Anterior cingulate cortex (tissue), 58 donors: ENCODE results near the gene SLC44A3.

Experiments
- DNase-seq, 58 donors: peaks; one replicate each; lab custom pipeline; 2025; lab: John Stamatoyannopoulos, UW

SLC44A3 gene

GRCh38 chr1:94801919-94802546, 18.1 kb upstream of the SLC44A3 start:
- DNase-seq: peak in 21 of 58 donors; percentile 6 to 76 (median 16)

DNA sequence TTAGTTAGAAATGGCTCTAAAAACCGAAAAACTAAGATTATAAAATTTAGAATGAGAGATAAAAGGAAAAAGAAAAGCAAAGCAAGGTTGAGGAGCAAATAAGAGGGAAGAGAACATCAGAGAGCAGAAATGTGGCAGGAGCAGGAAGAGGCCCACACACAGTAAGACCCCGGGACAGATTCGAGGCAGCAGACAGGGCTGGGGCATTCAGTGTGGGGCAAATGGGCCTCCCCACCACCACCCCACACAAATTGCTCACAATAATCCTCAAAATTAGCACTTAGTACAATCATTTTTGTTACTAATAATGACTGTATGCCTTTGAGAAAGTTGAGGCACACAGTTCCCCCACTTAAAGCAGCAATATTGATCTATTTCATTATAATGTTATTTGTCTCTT, 17.1 kb upstream of the SLC44A3 start:
- DNase-seq: peak in 2 of 58 donors; percentile 35 to 58

DNA sequence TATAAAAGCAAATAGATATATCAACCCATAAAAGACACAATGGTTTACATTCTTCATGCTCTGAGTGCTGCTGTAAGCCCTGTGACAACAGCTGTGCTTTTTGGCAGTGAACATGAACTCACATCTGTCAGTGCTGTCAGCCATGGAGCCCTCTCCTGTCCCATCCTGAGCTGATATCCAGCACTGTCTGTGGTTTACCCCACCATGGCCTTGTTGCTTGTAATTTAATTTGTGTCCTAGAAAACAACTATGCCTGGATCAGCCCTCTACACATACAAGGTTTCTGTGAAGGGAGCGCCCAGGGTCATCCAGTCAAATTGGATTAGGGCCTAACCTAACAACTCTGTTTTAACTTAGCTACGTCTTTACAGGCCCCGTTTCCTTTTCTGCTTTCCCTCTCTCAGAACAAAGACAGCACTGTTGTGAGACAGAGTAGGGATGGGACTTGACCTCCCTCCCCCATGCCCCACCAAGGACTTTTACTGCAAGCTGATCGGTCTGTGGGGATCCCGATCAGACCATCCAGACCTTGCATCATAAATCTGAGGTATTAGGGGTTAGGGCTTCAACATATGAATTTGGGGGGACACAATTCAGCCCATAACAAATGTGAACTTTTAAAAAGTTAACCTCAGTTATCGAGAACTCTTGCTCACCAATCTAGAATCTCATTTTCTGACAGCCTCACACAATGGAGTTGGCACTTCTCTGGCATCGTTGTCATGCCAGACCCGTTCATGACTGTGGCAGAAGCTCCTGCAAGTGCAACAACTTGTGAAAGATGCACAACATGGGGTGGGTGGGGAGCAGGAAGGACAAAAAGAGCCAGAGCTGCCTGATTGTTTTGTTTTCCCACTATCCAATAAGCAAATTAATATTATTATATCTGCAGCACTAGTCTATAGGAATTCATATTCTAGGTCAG, 16.4 kb upstream of the SLC44A3 start:
- DNase-seq: peak in 33 of 58 donors; percentile 10 to 84 (median 50)

DNA sequence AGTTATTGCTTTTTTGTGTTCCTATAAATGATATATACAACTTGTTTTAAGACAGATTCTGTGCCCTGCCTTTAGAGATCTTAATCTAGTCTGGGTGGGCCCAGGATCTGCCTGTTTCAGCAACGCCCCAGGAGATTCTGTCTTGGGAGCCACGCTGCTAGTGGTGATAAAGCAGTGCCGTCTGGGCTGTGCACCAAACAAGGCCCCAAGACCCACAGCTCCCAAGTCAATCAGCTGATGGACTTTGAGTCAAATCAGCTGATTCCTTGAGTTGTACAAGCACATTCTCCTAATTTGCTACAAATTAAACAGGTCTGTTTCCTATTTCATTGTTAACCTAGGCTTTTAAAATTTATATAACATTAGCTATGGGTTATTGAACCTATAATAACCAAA, 15.7 kb upstream of the SLC44A3 start:
- DNase-seq: peak in 3 of 58 donors; percentile 5 to 20 (median 16)

DNA sequence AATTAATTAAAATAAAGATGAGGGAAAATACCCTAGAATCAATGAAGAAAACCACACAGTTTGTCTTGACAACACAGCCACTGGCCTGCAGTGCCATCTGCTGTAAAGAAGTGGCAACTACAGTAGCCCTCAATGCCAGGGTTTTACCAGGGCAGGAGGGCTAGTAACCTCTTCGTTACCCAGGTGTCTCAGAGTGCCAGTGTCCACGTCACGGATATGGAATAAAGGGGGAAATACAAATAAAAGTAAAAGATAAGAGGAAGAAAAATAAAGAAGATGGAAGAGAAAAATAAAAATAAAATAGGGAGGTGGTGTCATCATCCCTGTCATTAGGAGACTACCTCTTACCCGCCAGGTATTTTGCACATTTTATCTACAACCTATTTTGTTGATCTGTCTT, 14.2 kb upstream of the SLC44A3 start:
- peak in 43 of 58 donors; percentile 5 to 59 (median 24) for DNase-seq

GRCh38 chr1:94806441-94806871, 13.7 kb upstream of the SLC44A3 start:
- DNase-seq: peak in 3 of 58 donors; percentile 2 to 30 (median 9)

- DNase-seq: no peak
Measured at GRCh38 chr1:94807742-94808491, 12.2 kb upstream of the SLC44A3 start.

DNA sequence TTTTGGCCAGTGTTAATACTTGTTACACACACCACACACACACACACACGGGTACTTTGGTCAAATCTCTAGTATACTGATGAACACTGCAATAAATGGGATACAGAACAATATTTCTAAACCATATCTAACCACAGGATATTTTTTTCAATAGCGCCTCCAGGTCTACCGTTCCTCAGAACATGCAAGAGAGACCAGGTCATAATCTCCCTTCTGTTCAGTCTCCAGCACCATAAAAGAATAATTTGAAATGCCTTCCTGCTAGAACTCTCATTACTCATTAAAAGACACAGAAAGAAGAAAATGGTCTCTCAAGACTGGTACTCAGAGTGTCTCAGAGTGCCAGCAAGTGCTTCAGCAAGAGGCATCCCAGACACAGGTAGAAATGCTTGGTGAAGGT, 11.5 kb upstream of the SLC44A3 start:
- DNase-seq: no peak

DNA sequence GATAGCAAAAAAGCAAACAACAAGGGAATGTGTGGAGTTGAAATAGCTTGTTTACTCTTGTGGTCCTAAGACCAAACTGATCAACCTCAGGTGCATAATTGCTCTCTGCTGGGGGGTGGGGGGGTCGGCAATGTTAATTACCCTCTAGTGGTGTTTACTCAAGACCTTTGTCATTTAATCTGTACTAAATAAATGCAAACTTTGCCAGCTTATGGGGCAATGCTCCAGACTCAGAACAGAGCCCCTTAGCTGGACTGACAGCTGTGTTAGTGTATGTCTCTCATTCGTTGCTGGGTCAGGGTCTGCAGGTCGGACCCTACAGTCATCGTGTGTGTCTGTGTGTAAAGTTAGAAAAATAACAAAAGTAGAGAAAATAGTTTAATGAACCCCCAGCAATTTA, 7.2 kb upstream of the SLC44A3 start:
- no peak for DNase-seq

DNA sequence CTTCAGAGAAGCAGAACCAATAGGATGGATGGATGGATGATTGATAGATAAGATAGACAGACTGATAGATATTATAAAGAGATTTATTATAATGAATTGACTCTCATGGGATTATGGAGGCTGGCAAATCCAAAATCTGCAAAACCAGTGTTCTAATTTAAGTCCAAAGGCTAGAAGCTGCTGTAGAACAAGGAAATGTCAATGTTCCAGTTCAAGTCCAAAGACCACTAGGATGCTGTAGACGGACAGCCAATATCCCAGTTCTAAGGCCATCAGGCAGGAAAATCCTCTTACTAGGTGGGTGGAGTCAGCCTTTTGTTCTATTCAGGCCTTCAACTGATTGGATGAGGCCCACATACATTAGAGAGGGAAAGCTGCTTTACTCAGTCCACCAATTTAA, 4.1 kb upstream of the SLC44A3 start:
- no peak for DNase-seq

DNA sequence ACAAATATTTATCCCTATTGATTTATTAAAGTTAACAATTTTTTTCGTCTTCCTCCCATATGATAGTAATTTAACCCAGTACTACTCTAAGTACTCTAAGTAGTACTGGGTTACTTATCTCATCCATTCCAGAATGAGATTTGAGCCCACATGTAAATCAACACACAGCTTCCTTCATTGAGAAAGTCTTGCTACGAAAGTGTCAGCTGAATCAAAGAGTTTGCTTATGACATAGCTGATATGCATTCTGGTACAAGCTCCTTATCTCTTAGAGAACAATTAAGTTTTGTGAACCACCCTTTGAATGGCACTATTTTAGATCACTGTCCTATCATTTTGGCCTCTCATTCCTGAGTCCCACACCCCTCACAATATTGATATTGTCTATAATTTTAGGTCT, 2.4 kb upstream of the SLC44A3 start:
- DNase-seq: no peak

DNA sequence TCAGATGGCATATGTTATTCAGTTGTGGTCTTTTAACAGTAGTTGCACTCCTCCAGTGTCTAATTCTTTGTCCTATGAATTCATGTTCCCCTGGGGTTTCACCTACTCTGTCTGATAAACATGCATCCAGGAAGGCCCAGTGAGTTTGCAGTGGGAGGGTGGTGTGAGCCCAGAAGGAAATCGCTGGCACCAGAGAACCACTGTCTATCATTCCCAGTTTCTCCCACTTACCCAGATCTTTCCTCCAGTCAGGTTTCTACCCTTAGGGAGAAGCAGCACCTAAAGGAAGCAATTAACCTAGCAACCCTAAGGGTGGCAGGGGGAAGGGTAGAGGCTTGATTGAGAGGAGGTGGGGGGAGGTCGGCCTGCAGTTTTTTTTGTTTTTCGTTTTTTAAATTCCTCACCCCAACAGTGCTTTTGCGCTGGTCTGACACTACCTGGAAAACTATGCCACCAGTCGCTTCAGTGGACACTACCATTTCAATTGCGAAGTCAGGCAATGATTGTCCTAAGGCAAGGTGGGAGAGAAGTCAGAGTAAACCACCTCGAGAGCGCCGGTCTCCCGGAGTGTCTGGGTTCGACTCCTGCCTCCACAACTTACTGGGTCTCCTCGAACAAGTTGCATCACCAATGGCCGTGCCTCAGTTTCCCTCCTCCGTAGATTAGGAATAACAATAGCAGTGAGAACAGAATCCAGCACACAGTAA, 766 bp upstream of the SLC44A3 start:
- no peak for DNase-seq

- no peak for DNase-seq
Measured at GRCh38 chr1:94820936-94821335, 779 bp downstream of the SLC44A3 start.

DNA sequence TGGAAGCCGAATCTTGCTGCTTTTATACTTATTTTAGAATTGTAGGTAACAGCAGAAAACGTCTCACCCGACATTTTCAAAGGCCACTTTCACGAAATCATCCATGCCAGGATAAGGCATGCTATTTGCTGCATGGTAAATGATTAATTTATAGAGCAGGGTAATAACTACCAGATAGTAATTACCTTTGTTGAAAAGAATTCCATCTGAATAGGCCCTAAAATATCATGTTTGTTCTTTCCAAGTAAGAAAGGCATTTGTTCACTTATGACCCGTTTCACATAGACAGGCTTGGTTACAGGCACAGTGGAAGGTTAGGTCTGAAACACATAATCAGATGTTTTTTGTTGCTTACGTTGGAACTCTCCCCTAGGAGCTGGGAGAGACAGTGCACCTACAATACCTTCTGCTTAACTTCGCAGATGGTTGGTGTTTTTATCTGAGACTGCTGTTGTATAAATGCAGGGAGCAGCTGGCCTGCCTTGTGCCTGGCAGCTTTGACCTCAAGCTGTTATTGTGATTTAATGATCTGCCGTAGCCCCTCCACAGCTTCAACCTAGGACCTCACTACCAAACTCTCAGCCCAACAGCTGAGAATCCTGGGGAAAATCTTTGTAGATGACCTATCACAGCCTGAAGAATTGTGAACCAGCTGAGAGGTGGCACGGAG, 1.6 kb downstream of the SLC44A3 start:
- DNase-seq: no peak

DNA sequence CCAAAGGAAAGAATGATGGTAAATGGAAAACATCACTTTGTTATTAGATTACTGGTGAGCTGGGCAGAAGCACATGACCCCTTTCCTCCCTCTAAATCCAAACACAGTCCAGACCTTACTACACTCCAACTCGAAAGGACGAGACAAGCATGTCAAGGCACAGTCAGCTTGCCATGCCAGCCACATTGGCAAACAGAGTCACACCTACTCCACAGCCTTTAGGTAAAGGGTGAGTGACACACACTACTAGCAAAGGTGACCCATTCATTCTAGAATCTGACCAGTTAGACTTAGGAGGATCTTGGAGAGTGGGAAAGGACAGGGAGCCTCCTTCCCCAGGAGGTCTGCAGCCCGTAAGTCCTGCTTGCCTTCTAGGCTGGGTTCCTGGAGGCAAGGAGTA, 3.0 kb downstream of the SLC44A3 start:
- no peak for DNase-seq

DNA sequence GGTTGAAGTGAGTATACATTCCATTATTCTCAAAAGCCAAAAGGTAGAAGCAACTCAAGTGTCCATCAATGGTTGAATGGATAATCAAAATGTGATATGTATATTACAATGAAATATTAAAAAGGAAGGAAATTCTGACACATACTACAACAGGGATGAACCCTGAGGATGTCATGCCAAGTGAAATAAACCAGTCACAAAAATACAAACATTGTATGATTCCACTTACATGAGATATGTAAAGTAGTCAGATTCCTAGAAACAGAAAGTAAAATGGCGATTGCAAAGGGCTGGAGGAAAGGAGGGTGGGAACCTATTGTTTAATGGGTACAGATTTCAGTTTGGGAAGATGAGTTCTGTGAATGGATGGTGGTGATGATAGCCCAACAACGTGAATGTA, 5.8 kb downstream of the SLC44A3 start:
- no peak for DNase-seq

DNA sequence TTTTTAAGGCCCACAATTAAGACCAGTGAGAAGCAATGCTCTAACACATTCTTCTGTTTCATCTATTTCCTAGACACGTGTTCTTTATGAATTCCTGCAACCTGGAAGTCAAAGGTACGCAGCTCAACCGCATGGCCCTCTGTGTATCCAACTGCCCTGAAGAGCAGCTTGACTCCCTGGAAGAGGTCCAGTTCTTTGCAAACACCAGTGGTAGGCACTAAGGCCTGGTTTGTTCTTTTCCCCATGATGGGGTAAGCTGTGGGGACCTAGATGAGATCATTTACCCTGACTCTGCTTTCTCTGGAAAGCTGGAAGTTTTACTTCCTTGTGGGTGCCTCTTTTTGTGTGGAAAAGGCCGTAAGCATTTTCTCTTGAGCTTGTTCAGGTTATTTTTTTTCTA, 7.3 kb downstream of the SLC44A3 start:
- DNase-seq: no peak

GRCh38 chr1:94828251-94828650, 8.1 kb downstream of the SLC44A3 start:
- DNase-seq: no peak

DNA sequence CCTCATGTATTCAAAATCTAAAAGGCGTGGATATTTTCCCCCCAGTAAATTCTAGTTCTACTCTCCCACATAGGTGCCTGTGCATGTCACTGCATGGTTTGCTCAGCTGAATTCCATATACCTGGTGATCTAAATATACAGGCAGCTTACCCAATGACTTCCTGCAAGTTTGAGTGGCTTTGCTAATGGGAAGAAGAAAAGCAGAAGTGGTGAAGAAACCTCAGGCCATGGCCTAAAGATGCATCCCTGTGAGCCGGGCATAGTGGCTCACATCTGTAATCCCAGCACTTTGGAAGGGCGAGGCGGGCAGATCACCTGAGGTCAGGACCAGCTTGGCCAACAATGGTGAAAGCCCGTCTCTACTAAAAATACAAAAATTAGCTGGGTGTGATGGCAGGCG, 11.5 kb downstream of the SLC44A3 start:
- DNase-seq: no peak

DNA sequence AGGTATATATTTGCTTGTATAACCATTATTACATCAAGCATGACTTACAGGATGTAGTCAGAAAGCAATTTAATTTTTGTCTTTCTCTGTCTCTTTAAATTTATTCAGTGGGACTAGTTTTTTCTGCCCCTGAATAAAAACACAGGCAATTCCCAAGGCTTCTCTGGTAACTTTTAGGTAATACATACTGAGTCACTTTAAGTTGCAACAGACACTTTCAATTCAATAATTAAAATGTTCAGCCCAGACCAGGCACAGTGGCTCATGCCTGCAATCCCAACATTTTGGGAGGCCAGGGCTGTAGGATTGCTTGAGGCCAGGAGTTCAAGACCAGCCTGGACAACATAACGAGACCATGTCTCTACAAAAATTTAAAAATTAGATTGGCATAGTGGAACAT, 12.3 kb downstream of the SLC44A3 start:
- DNase-seq: no peak
